SK-N-MC (cell line): ENCODE measurements around the gene SLC4A8.

Source experiments
- DNase-seq: peaks from one replicate; pipeline ENCODE4 v3.0.0-alpha.2; 2011; ENCODE audit warnings: low read depth, low spot score
- H3K27ac ChIP-seq: fragments of 200-600 bp; sonication (generic); 2 replicates; pipeline ENCODE4 v1.5.1; 2016; ENCODE audit warnings: mixed run types
- H3K36me3 ChIP-seq: fragments of 200-600 bp; sonication (generic); 2 replicates; pipeline ENCODE4 v1.6.1; 2017; ENCODE audit warnings: antibody characterized with exemption, low read length, mixed read lengths; ENCODE audit not compliant: insufficient read depth
- H3K4me3 ChIP-seq: fragments of 200-600 bp; sonication (generic); 2 replicates; pipeline ENCODE4 v1.5.1; 2016
- H3K9ac ChIP-seq: fragments of 200-600 bp; sonication (generic); 2 replicates; pipeline ENCODE4 v1.8.0; 2017; ENCODE audit warnings: mixed run types, mixed read lengths; ENCODE audit not compliant: insufficient read length
- H3K9me3 ChIP-seq: fragments of 200-600 bp; sonication (generic); 2 replicates; pipeline ENCODE4 v1.6.1; 2017; ENCODE audit warnings: low read depth, mild to moderate bottlenecking, antibody characterized with exemption, low read length, moderate library complexity, mixed read lengths
- EZH2 ChIP-seq: fragments of 200-600 bp; sonication (generic); IDR thresholded peaks from one replicate; pipeline ENCODE4 v1.6.1; 2017; ENCODE audit warnings: antibody characterized with exemption
- FOXP2 ChIP-seq: optimal IDR thresholded peaks from 2 replicates; pipeline ENCODE3; 2011; ENCODE audit warnings: mild to moderate bottlenecking, moderate library complexity; ENCODE audit not compliant: insufficient read depth; ENCODE audit errors: extremely low read length, control extremely low read depth
- POLR2AphosphoS5 ChIP-seq: IDR thresholded peaks from 2 replicates; pipeline ENCODE4 v1.6.1; 2012; ENCODE audit warnings: mild to moderate bottlenecking, low read depth, low read length, borderline replicate concordance

Gene SLC4A8

DNA sequence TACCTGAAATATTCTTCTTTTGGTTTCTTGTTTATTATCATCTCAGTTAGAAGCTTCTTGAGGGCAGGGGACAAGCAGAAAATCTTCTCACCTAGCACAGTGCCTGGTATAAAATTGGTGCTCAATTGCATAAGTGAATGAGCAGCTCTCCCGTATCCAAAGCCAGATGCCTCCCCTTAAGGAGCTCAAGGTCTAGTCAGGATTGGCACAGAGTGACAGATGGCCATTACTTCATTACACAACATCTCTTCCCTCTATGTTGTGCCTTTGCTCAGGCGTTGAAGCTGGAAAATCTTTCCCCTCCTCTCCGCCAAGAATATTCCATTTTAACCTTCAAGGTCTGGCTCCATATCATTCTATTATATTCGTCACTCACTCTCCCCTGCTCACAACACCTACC, 3.6 kb downstream of the SLC4A8 start:
- no peaks in the 10 kb centered on the region for H3K9me3 ChIP-seq
- TF ChIP-seq FOXP2 (no peak), EZH2 (no peak)
- H3K27ac ChIP-seq, result no peak overlapping the region
- H3K36me3 ChIP-seq, result no peaks in the 10 kb centered on the region
- no peak for DNase-seq
- no peak overlapping the region for H3K4me3 ChIP-seq
- H3K9ac ChIP-seq, result no peak overlapping the region

DNA sequence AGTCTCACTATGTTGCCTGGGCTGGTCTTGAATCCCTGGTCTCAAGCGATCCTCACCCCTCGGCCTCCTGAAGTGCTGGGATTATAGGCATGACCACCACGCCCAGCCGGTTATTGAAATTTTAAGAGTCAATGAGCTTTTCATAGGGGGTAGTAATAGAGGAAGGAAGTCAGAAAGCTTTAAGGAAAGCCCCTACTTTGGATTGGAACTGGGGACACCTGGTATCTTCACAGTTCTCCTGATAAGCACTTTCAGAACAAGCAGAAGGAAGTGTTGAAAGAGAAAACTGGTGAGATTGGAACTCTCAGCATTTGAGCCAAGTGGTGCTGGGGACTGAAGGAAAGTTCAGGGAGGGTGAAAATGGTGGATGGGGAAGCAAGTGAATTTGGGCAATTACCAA, 5.1 kb downstream of the SLC4A8 start:
- DNase-seq, result no peak
- H3K9me3 ChIP-seq, result no peaks in the 10 kb centered on the region
- H3K9ac ChIP-seq, result no peak overlapping the region
- H3K36me3 ChIP-seq, result no peaks in the 10 kb centered on the region
- no peak overlapping the region for H3K4me3 ChIP-seq
- no peak for TF ChIP-seq FOXP2
- no peak for TF ChIP-seq EZH2
- TF ChIP-seq POLR2AphosphoS5, result no peak
- no peak overlapping the region for H3K27ac ChIP-seq

DNA sequence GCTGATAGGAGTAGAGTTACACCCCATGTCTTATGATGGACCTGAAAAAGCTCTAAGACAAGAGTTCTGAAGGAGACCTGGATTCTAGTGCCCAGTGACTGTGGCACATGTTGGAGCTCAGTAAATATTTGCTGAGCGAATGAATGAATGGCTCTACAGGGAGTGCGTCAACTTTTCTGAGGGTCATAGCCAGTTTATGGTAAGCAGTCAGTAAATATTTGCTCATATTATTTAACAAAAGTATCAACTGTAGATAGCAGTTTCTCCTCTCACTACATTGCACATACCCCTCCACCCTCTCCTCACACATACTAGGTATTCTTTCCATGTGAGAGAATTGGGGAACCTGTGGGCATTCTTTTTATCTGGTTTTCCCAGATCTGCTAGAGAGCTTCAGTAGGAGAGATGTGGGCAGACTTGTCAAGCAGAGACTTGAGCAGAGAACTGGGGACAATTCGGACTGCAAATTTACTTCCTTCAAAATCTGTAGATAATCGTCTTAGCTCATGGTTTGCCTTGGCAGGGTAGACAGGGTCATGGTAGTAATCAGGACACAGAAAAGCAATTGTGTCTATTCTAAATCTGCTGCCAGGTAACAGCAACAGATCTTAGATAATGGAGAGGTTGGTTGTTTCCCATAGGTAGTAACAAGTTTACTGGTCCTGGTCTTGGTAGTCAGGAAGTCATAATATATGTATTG, 5.7 kb downstream of the SLC4A8 start:
- H3K36me3 ChIP-seq, result no peaks in the 10 kb centered on the region
- H3K9ac ChIP-seq, result no peak overlapping the region
- no peak overlapping the region for H3K4me3 ChIP-seq
- TF ChIP-seq EZH2 (no peak), FOXP2 (no peak), POLR2AphosphoS5 (no peak)
- DNase-seq, result no peak
- H3K27ac ChIP-seq, result no peak overlapping the region
- H3K9me3 ChIP-seq, result no peaks in the 10 kb centered on the region

DNA sequence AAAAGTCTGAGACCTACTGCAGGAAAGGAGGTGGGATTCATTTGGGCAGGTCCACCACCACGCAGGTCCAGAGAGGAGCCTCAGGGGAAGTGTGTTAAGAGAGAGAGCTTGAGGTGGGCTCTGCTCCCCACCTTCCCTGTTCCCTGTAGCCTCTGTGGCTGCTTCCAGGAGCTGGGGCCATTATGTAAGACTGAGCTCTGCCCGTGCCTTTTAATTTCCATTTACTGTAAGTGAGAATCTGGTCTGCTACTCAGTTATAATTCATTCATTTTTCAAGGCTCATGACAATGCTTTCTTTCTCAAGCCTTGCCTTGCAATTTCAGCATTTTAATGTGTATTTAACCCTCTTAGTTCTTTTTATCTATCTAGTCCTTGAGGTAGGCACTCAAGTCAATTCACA, 8.3 kb downstream of the SLC4A8 start:
- no peak for DNase-seq
- no peak overlapping the region for H3K4me3 ChIP-seq
- no peak overlapping the region for H3K9ac ChIP-seq
- no peaks in the 10 kb centered on the region for H3K36me3 ChIP-seq
- H3K9me3 ChIP-seq, result no peaks in the 10 kb centered on the region
- H3K27ac ChIP-seq, result no peak overlapping the region
- no peak for TF ChIP-seq FOXP2
- TF ChIP-seq EZH2, result no peak
- TF ChIP-seq POLR2AphosphoS5, result no peak

DNA sequence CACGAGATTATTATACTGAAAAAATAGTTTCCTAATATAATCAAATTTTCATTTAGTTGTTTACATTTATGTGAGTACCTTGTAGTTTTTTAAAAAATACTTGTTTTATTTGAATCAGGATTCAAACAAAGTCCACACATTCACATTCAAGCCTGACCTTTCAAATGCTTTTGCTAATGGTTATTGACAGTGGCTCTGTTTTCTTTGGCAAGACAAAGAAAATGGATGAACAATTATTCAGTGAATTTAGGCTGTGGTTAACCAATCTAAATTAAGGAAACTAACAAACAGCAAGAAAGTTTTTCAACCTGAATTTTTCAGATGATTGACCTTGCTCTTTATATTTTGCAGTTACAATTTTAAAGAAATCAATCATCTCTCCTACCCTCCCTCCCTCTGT, 9.7 kb downstream of the SLC4A8 start:
- H3K9me3 ChIP-seq, result no peaks in the 10 kb centered on the region
- H3K4me3 ChIP-seq, result no peak overlapping the region
- no peak for DNase-seq
- H3K36me3 ChIP-seq, result no peaks in the 10 kb centered on the region
- H3K9ac ChIP-seq, result no peak overlapping the region
- TF ChIP-seq FOXP2 (no peak), EZH2 (no peak), POLR2AphosphoS5 (no peak)
- H3K27ac ChIP-seq, result no peak overlapping the region

DNA sequence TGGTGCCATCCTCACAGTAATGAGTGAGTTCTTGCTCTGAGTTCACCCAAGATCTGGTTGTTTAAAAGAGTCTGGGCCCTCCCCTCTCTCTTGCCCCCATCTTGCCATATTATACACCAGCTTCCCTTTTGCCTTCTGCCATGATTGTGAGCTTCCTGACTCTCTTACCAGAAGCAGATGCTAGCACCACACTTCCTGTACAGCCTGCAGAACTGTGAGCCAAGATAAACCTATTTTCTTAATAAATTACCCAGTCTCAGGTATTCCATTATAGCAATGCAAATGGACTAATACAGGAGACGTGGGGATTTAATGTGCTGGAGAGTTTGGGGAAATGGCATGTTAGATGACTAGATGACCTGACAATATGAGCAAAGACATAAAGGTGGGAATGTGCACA, 12.8 kb downstream of the SLC4A8 start:
- H3K27ac ChIP-seq, result no peak overlapping the region
- no peak for TF ChIP-seq POLR2AphosphoS5
- TF ChIP-seq EZH2, result no peak
- TF ChIP-seq FOXP2, result no peak
- no peaks in the 10 kb centered on the region for H3K36me3 ChIP-seq
- H3K9me3 ChIP-seq, result no peaks in the 10 kb centered on the region
- no peak overlapping the region for H3K9ac ChIP-seq
- no peak for DNase-seq
- H3K4me3 ChIP-seq, result no peak overlapping the region

DNA sequence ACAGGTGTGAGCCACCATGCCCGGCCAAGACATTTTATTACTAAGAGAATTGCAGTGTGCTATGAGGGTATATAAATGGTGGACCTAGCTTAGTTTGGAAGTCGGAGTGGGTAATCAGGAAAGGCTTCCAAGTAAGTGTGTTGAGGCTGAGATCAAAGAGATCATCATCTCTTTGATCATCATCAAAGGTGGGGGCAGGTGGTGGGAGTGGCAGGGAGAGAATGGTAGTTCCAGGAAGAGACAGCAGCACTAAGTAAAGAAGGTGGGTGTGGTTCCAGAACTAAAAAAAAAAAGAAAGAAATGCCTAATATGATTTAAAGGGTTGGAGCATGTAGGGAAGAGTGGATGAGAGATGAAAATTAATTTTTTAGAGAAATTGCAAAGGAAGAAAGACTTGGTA, 14.7 kb downstream of the SLC4A8 start:
- no peak overlapping the region for H3K4me3 ChIP-seq
- H3K9ac ChIP-seq, result no peak overlapping the region
- no peaks in the 10 kb centered on the region for H3K36me3 ChIP-seq
- no peak for DNase-seq
- H3K9me3 ChIP-seq, result no peaks in the 10 kb centered on the region
- TF ChIP-seq POLR2AphosphoS5, result no peak
- H3K27ac ChIP-seq, result no peak overlapping the region

DNA sequence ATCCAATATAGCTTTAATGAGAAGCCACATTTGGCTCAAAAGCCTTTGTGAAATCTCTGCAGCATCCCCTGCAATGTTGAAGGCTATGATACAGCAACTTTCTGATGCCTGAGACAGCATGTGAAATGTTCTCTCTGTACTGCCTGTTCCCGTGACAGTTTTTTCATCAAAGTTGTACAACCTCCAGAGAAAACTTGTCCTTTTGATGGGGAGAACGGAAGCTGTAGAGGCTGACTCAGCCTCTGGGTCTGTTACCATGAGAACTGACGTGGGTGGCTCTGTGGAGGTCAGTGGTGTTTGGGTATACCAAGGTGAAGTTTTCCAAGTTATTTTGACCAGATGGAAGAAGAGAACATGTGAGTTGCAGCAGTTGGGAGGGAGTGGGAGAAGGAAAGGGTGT, 17.0 kb downstream of the SLC4A8 start:
- no peak overlapping the region for H3K27ac ChIP-seq
- no peak overlapping the region for H3K4me3 ChIP-seq
- no peak overlapping the region for H3K9ac ChIP-seq
- H3K36me3 ChIP-seq, result no peaks in the 10 kb centered on the region
- DNase-seq, result no peak
- no peaks in the 10 kb centered on the region for H3K9me3 ChIP-seq
- TF ChIP-seq EZH2 (no peak), POLR2AphosphoS5 (no peak), FOXP2 (no peak)

DNA sequence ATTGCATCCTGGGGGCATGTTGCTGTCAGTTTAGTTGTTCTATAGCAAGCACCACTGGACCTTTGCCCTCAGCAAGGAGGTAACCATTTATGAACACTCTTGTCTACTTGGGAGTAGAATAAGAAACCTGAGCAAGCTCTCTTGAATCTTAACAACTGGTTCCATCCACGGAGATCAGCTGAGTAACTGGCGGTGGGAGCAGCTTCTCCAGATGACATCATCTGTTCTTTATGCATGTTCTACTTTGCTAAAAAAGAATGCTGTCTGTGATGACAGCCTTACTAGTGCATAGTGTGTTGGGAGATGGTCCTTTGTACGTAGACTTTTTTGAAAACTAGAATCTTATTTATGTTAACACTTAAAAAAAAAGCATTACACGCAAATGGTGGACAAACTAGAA, 17.7 kb downstream of the SLC4A8 start:
- H3K4me3 ChIP-seq, result no peak overlapping the region
- no peak overlapping the region for H3K27ac ChIP-seq
- no peak overlapping the region for H3K9ac ChIP-seq
- H3K9me3 ChIP-seq, result no peaks in the 10 kb centered on the region
- DNase-seq, result no peak
- H3K36me3 ChIP-seq, result no peaks in the 10 kb centered on the region
- no peak for TF ChIP-seq EZH2

DNA sequence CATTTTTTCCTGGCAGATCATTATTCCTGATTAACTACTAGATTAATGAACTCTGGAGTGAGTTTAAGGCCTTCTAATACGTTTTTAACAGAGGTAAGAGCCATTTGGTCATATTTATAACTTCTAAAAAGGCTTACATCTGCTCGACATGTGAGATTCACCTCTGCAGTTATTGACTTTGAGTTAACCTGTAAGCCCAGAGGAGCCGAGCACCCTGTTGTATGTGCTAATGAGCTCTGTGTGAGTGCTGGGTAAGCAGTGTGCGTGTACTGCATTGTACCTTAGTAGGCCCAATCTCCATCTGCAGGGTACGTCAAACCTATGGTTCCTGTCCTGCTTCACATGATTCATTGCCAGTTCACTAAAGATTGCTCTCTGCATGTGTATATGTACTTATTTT, 18.9 kb downstream of the SLC4A8 start:
- Histone ChIP-seq H3K27ac (no peak overlapping the region), H3K36me3 (no peaks in the 10 kb centered on the region), H3K4me3 (no peak overlapping the region), H3K9ac (no peak overlapping the region), H3K9me3 (no peaks in the 10 kb centered on the region)
- no peak for TF ChIP-seq EZH2
- TF ChIP-seq POLR2AphosphoS5, result no peak
- no peak for TF ChIP-seq FOXP2
- DNase-seq, result no peak
